Measurements from ENCODE around the gene PLCB1.
"Not testable (repeated sequence)": the region's sequence is repeated elsewhere in the genome, so short reads cannot be mapped to it uniquely, and the experiment has no call there.

PLCB1 gene

DNA sequence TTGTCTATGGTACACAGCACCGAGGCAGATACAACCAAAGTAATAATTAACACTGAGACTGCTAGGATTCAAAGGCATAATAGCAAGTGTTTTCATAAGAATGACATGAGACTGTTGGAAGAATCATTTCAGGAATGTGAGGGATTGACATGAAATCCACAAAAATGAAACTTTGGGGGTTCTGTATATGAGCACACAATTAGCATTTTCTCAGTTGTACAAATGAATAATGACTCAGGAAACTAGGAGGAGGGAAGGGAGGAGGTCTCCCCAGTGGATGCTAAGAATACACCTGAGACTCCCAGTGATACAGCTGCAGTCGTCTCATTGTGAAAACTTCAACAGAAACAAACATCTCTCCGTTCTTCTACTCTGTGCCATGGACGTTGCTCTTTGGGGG is 508.4 kb downstream of the PLCB1 start:
- no peak for DNase-seq (ENCODE audit: low read depth in 2 of 2, low spot score in 1 of 2)

DNA sequence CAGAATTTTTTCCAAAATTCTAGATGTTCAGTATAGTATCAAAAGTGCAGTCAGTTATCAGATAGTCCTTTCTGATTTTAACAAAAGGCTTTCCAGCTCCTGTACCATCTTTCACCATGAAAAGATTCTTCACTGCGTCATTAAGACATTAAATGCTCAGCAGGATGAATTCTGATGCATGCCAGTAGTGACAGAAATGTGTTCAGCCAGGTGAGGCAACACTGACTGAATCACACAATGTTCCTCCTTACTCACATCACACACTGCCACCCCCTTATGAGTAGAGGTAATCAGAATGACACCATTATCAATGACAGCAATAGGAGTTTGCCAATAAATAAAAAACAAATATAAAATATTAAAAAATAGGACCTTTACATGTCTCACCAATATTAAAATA is 510.2 kb downstream of the PLCB1 start:
- DNase-seq (ENCODE audit: low read depth in 2 of 2, low spot score in 1 of 2) = no peak

DNA sequence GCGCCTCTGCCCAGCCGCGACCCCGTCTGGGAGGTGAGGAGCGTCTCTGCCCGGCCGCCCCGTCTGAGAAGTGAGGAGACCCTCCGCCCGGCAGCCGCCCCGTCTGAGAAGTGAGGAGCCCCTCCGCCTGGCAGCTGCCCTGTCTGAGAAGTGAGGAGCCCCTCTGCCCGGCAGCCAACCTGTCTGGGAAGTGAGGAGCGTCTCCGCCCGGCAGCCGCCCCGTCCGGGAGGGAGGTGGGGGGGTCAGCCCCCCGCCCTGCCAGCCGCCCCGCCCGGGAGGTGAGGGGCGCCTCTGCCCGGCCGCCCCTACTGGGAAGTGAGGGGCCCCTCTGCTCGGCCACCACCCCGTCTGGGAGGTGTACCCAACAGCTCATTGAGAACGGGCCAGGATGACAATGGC is 512.4 kb downstream of the PLCB1 start:
- DNase-seq (ENCODE audit: low read depth in 2 of 2, low spot score in 1 of 2) = not testable (repeated sequence)

DNA sequence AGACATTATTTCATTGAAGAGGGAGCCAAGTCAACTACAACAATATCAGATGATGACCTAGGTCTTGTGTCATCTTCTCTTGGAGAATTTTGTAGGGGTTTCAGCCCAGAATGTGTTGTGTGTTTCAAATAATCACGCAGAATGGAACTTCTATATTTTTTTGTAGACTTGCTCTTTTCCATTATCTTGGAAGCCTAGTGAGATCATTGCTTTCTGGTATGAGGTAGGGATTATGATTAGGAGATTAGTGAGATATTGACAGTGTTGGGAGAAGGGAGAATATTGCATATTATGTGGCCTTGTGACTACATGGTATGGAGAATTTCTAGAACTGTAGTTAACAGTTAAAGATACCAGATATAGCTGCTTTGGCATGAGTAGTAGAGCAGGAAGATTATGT is 513.3 kb downstream of the PLCB1 start:
- no peak for DNase-seq (ENCODE audit: low read depth in 2 of 2, low spot score in 1 of 2)

DNA sequence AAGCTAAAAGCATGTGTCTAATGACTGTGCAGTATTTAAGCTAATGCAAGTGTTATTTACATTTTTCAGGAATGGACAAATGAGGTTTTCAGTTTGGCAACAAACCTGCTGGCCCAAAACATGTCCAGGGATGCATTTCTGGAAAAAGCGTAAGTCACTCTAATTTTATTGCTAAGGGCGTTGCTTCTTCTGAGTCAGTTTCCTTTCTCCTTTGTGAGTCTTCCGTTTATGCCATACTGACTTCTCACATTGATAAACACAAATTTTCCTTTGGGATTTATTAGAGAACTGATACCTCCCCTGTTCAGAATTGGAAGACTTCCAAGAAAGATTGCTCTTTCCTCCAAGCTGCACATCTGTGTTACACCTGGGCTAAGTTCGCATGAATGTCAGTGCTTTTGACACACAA is 514.0 kb downstream of the PLCB1 start:
- DNase-seq (ENCODE audit: low read depth in 2 of 2, low spot score in 1 of 2) = no peak

DNA sequence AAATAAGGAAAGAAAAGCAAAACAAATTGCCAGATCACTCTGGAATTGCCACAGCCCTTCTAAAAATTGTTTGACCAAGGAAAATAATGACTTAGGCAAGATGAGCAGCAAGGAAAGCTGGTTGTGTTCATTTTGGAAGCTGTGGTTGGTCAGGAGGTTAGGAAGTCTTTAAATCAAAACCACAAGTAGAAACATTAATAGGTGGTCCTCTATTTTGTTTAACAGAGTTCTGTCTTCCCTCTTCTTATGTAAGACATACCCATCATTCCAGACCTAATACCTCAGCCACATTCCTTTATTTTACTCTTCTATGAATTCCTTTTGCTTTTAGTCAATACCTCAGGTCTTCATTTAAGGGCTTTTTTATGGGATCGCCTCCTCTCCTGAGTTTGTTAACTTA is 514.6 kb downstream of the PLCB1 start:
- DNase-seq (ENCODE audit: low read depth in 2 of 2, low spot score in 1 of 2) = no peak

DNA sequence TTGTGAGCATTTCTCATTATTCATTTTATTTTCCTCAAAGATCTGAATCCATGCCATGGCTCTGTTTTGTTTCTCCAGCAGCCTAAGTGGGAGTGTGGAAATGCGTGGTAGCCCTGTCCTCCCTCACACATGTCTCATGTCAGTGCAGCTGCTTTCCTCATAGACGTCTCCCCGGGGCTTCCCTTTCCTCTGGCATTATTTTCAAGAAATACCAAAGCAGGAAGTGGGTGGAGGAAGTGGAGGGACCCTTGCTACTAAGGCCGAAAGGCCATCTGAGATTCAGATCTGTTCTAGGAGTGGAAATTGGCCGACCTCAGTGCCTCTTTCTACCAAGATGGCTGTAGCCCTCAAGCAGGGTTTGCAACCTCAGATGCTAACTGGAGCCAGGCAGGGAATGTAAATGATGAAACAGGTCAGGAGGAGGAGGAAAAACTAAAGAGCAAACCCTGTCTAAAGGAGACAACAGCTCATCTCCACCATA is 515.9 kb downstream of the PLCB1 start:
- no peak for DNase-seq (ENCODE audit: low read depth in 2 of 2, low spot score in 1 of 2)

DNA sequence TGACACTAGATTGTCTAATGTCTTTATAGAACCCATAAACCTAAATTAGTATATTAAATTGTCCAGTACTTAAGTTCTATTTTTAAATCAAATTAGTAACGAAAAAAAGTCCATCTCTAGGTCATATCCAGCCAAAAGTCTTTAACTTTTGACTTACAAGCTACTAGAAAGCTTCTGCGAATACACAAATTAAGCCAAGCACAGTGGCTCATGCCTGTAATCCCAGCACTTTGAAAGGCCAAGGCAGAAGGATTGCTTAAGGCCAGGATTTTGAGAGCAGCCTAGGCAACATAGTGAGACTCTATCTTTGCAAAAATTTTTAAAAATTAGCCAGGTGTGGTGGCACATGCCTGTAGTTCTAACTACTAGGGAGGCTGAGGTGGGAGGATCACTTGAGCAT is 516.4 kb downstream of the PLCB1 start:
- no peak for DNase-seq (ENCODE audit: low read depth in 2 of 2, low spot score in 1 of 2)

DNA sequence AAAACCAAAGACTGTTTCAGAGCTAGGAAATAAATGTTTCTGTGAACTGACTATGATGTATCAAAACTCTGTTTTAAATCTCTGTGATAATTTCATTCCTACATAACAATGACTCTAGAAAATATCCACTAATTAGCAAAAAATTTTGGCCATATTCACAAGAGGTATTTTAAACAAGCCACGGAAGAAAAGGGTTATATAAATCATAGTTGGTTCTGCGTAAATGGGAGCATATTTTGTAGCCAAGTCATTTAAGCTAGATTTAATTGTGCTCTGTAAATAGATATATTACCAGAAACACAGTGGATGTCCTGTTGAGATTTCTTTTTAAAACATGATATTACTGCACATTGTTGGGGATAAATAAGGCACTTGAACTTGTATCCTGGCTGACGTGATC is 520.3 kb downstream of the PLCB1 start:
- no peak for DNase-seq (ENCODE audit: low read depth in 2 of 2, low spot score in 1 of 2)

DNA sequence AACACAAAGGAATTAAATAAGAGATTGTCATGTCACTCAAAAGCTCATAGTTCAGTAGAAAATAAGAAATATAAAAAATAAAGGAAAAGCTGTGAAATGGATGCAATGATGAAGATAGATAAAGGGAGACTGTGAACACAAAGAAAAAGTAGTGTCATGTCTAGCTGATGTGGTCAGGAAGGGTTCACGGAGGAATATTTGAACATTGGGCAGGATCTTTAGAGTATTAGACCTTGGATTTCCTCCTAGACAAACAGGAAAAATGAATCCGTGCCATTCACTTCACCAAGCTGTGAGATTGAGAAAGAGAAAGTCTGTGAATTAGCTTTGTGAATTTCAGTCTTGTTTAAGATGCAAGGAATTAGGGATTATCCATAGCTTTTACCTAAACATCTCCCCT is 522.4 kb downstream of the PLCB1 start:
- no peak for DNase-seq (ENCODE audit: low read depth in 2 of 2, low spot score in 1 of 2)

DNA sequence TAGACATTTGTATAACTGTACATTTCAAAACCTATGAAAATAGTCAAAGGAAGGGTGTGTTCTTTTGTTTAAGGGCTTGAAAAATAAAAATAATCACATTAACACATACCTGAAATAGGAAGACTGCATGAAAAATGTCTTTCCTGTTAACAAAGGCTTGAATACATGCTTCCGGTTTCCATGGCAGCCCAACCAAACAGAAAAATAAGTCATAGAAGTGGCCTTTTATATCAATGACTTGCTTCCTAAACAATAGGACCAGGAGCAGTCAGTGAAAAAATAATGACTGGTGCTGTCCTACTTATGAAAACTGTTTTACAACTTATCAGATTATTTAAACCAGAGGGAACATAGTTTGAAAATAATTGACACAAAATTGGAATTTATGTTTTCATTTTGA is 524.3 kb downstream of the PLCB1 start:
- no peak for DNase-seq (ENCODE audit: low read depth in 2 of 2, low spot score in 1 of 2)

DNA sequence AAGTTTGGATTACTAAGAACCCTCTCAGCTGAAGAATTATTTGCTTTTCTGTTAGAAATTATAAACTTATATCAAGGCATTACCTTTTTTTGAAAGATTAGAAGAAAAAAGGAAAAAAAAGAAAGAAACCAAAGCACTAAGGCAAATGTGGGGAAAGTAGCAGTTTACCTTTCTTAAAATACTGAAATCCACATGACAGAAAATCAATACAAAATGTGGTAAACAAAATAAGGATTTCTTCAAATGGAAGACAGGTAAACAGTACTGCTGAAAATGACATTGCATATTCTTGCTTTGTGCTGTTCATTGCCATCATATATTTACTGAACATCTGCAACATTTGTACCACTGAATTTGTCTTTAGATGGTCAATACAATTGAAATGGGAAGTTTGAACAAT is 525.6 kb downstream of the PLCB1 start:
- no peak for DNase-seq (ENCODE audit: low read depth in 2 of 2, low spot score in 1 of 2)

DNA sequence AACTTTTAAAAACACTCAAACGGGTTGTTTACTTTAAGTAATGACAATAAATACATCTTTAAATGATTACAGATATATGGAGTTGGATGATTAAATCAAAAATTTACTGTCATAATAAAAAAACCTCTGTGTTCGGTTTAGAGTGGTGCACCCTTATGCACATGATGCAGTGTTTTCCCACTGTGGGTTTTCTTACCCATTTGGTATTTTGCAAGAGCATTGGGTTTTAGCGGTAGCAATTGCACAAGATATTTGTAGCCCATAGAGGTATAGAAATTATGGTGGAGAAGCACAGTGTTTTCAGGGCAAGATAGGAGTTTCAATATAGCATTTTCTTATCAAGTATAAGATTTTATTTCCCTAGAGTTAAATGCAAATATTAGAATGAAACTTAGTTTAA is 526.0 kb downstream of the PLCB1 start:
- no peak for DNase-seq (ENCODE audit: low read depth in 2 of 2, low spot score in 1 of 2)

DNA sequence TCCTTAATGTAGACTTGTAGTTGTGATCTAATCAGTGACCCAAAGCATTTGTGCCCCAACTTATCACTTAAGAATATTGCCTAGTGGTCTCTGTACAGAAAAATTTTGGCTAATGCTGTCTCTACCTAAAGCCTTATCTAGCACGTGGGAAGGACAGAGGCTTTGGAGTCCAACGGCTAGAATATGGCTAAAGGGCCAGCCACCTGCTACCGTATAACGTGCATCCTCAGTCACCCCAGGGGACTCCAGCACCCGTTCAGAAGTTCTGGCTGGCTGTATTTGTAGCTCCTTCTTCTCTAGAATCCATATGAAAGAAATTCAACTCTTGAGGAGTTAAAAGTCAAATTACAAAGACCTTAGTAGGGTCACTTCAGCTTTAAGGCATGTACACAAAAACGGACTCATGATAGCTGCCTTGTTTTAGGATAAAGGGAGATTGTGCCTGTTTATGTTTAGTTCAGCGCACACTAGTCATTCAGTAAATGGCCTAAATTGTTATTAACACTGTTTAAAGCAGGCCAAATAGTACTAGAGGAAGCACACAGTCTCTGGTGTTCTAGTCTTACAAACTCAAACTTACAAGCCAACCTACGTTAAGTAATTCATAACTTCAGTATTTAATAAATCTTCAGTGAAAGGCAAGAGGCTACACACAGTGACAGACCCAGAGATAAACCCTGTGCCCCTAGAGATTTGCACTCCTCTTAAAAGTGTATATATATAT is 529.3 kb downstream of the PLCB1 start:
- no peak for DNase-seq (ENCODE audit: low read depth in 2 of 2, low spot score in 1 of 2)

DNA sequence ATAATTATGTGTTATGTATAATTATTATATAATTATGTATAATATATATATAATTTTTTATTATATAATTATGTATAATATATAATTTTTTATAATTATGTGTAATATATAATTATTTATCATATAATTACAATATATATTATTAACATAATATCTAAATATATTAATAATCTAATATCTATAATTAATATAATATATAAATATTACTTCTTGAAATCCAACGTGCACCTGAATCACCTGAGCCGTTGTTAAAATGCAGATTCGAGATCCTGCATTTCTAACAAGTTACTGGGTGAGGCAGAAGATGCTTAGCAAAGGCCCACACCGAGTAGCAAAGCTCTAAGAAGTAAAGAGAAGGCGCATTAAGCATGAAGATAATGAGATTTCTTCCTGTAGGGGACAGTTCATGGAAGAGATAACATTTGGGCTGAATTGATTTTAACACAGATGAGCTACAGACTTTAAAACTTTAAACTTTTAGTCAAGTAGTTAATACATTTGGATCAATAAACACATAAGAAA is 530.4 kb downstream of the PLCB1 start:
- DNase-seq (ENCODE audit: low read depth in 2 of 2, low spot score in 1 of 2) = no peak

DNA sequence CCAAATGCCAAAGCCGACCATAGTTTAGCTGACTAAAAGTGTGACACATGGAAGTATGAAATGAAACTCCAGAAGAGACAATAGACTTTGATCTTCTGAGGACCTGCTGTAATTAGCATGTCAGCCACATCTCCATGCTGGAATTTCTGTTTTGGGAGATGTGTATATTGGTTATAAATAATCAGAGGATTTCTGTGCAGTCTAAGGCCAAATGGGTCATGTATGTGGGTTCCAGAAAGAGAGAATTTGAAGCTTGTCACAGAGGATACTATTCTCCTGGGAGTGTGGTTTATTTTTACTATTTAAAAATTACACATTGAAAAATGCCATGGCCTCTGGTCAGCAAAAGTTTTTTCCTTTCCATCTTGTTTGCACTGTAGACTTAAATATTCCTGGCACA is 531.4 kb downstream of the PLCB1 start:
- DNase-seq (ENCODE audit: low read depth in 2 of 2, low spot score in 1 of 2) = no peak

DNA sequence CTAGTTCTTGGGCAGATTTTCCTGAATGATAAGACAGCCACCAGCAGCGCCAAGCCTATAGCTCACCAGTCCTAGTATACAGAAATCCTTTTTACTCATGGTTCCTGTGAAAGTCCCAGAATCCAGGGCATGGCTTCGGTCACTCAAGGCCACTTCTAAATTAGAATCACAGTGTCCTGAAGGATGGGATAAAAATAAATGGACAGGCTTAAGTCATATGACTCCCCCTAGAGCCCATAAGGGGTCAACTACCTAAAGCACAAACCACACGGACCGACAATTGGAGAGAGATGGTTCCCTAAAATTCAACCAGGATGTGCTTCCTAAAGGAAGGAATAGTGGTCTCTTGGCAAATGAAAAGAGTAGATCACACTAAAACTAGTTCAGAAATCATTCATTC is 532.7 kb downstream of the PLCB1 start:
- DNase-seq (ENCODE audit: low read depth in 2 of 2, low spot score in 1 of 2) = no peak

DNA sequence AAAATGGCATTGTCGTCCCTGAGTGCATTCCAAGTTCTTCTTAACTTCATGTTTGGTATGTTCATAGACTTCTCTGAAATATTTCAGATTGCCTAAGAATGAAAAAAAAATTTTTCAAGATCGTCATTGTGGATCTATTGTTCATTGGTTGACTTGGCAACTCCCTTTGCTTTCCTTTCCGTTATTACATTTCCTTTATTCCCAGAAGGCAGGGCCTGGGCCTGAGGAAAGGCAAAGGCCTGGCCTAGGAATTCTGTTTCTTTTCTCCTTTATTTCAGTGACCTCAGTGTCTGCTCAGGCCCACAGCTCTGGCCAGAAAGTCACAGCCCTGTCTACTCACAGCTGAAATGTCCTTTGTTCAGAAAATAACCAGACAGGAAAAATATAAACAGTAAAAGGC is 535.2 kb downstream of the PLCB1 start:
- no peak for DNase-seq (ENCODE audit: low read depth in 2 of 2, low spot score in 1 of 2)

DNA sequence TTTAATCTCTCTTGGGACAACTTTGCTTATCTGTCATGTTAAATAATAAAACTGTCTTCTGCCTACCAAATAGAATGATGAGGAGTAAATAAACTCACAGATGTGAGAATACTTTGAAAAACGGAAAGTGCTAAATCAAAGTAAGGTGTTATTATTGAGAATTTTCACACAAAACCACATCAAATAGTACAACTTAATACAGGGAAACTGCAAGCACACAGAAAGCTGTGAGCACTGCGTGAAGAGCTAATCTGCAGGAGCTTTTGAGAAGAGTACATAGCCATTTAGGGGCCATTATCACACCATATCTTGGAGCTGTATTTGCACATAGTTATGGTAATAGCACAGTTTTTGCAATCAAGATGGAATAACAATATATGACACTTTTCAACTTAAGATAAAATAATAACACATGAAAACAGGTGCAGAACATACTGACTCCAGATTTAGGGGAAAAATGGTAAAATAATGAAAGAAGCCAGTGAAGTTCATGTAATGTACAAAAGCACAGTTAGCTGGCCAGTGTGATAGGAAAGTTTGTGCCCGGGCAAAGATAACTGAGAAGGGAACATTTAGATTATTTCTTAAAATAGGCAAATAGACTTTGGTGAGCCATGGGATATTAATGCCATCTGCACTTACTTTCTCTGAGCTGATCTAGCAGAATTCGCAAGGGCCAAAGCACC is 538.3 kb downstream of the PLCB1 start:
- no peak for DNase-seq (ENCODE audit: low read depth in 2 of 2, low spot score in 1 of 2)

DNA sequence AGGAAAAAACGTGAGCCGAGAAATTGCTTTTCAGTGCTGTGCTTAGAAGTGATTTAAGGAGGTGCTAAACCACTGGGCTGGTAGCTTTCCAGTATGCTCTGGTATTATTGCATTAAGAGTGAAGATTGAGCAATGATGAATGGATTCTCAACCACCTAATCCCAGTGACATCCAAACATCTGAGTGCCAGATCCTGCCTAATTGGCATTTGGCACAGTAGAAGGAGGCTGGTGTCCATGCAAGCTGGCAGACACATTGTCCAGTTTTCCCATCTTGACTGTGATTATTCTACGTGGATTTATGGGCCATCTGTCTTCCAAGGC is 538.8 kb downstream of the PLCB1 start:
- no peak for DNase-seq (ENCODE audit: low read depth in 2 of 2, low spot score in 1 of 2)

DNA sequence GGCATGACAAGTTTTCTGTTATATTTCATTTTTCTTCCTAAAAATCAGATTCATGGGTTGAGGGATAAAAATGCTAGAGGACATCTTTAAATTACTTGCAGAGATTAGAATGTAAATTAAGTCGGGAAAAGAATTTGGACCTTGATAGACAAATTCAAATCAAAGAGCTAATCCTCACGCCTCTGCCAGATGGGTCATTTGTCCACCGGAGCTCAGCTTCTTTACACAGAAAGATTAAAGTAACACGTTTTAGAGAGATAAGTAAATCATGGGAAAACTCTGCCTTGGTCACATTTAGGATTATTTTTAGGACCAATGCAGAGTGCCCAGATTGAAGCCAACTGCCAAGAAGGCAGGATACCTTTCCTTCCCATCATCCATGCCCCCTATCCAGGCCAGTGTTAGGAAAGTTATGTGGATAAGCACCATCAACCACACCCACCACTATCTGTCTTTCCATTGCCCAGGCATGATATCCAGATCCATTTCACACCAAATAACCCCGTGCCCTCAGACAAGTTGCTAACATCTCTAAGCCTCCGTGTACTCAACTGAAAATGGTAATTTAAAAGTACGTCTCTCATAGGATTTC is 539.4 kb downstream of the PLCB1 start:
- DNase-seq (ENCODE audit: low read depth in 2 of 2, low spot score in 1 of 2) = no peak

DNA sequence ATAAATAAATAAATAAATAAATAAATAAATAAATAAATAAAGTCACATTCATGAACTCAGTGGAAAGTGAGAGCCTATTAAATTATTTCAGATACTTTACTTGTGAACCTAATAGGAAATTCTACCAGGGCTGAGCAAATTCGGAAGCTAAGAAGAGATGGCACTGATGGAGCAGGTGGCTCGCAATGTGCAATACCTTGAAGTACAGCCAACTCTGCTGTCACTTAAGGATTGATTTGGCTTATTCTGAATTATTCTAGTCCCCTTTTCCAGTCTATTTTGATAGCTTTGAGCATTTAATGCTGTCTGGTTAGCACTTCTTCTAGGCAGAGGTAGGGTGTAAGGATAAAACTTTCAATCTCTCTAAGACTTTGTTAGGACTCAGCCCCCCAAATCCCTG is 541.0 kb downstream of the PLCB1 start:
- no peak for DNase-seq (ENCODE audit: low read depth in 2 of 2, low spot score in 1 of 2)

Data from stimulated activated CD8-positive, alpha-beta memory T cell treated with anti-CD3 and anti-CD28 coated beads, Interleukin-4, amount 100 ng/mL, for 1 hour (primary cell).